Measurements from ENCODE around the gene TSEN15.

DNA sequence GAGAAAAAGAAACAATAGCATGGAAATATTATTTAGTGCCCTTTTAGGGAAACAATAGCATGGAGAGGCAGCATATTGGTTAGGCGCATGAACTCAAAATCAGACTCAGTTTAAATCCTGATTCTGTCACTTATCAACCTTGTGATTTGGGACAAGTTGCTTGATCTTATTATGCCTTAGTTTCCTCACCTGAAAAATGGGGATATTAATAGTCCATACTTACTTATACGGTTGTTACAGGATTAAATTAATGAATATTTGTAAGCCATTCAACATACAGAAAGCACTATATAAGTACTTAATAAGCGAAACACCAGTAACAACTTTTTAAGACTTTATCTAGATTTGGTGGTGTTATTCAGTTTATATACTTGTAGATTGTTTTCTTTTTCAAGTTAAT lies 1.2 kb downstream of the TSEN15 start:
- TF ChIP-seq, protein P1, sequence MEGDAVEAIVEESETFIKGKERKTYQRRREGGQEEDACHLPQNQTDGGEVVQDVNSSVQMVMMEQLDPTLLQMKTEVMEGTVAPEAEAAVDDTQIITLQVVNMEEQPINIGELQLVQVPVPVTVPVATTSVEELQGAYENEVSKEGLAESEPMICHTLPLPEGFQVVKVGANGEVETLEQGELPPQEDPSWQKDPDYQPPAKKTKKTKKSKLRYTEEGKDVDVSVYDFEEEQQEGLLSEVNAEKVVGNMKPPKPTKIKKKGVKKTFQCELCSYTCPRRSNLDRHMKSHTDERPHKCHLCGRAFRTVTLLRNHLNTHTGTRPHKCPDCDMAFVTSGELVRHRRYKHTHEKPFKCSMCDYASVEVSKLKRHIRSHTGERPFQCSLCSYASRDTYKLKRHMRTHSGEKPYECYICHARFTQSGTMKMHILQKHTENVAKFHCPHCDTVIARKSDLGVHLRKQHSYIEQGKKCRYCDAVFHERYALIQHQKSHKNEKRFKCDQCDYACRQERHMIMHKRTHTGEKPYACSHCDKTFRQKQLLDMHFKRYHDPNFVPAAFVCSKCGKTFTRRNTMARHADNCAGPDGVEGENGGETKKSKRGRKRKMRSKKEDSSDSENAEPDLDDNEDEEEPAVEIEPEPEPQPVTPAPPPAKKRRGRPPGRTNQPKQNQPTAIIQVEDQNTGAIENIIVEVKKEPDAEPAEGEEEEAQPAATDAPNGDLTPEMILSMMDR (IDR thresholded peaks at IDR 0.05; ENCODE audit: insufficient read depth, low read length, poor library complexity, severe bottlenecking): no peak
- TF ChIP-seq EZH2phosphoT487 (conservative IDR thresholded peaks at IDR 0.05; ENCODE audit: low read length): no peak

Measured in SU-DHL-6 (cell line).